Urinary bladder (tissue), 4 donors: Measurements from ENCODE around the gene TMEM214. TPM values are rescaled to one million over a fixed set of nuclear protein-coding genes. Genes with fewer than 3 reads are reported as not detected.
"Not testable (repeated sequence)": the region's sequence is repeated elsewhere in the genome, so short reads cannot be mapped to it uniquely, and the experiment has no call there.

Source experiments
- DNase-seq: peaks from one replicate; pipeline ENCODE4 v3.0.0-alpha.2; 2015; ENCODE audit errors: extremely low spot score
- H3K27ac ChIP-seq: one replicate; pipeline ENCODE4 v1.5.1; 2013; ENCODE audit warnings: low read depth, mild to moderate bottlenecking, moderate library complexity
- H3K36me3 ChIP-seq: one replicate; pipeline ENCODE4 v1.6.1; 2013; ENCODE audit warnings: mild to moderate bottlenecking, moderate library complexity; ENCODE audit not compliant: insufficient read depth
- H3K4me1 ChIP-seq: one replicate; pipeline ENCODE4 v1.6.1; 2013; ENCODE audit warnings: mild to moderate bottlenecking, moderate library complexity; ENCODE audit not compliant: insufficient read depth
- H3K4me3 ChIP-seq: one replicate; pipeline ENCODE4 v1.5.1; 2013; ENCODE audit warnings: low read depth, low read length
- WGBS: extraction: QIAGEN DNeasy Blood & Tissue Kit; methylation state at CpG from one replicate; pipeline ENCODE4 v1.1.7; 2013; 5-methylcytosine and 5-hydroxymethylcytosine counted together
- polyA plus RNA-seq: library from polyadenylated mRNA; stranded (reverse); fragments of 200-250 nt; gene quantifications from one replicate; pipeline ENCODE4 v1.2.3, GENCODE V29; 2013
- total RNA-seq: library from RNA; depleted of rRNA; stranded (reverse); fragments of >200 nt; gene quantifications from one replicate; pipeline ENCODE4 v1.2.3, GENCODE V29; 2014
- donor health status: healthy with polysubstance abuse.
- donor health status: healthy.

Gene TMEM214
- total and polyA plus RNA-seq, 2 donors = 49.8 to 54.4 TPM

DNA sequence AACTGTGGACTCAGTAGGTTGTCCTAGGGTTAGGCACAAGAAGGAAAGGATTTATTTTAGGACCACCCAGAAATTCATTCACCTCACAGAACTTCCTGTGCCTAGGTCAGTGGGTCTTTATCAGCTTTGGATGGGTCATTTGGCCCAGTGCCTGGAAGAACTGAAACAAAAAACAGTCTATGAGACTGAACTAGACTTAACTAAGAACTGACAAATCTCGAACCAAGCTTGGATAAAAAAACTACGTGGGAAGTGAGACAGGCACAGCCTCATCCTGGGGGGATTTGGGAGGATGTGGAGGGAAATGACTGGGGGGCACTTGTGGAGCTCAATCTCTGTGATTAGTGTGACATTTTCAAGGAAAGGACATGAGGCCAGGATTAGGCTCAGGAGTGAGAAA, 41.0 kb downstream of the TMEM214 start:
- DNase-seq = no peak
- no peaks in the 10 kb centered on the region for H3K36me3 ChIP-seq
- no peaks in the 10 kb centered on the region for H3K4me1 ChIP-seq
- peak overlapping the region; percentile 67 for H3K27ac ChIP-seq
- no peak overlapping the region for H3K4me3 ChIP-seq
- 13% methylated on average over 2 of the region's 2 CpGs for WGBS

DNA sequence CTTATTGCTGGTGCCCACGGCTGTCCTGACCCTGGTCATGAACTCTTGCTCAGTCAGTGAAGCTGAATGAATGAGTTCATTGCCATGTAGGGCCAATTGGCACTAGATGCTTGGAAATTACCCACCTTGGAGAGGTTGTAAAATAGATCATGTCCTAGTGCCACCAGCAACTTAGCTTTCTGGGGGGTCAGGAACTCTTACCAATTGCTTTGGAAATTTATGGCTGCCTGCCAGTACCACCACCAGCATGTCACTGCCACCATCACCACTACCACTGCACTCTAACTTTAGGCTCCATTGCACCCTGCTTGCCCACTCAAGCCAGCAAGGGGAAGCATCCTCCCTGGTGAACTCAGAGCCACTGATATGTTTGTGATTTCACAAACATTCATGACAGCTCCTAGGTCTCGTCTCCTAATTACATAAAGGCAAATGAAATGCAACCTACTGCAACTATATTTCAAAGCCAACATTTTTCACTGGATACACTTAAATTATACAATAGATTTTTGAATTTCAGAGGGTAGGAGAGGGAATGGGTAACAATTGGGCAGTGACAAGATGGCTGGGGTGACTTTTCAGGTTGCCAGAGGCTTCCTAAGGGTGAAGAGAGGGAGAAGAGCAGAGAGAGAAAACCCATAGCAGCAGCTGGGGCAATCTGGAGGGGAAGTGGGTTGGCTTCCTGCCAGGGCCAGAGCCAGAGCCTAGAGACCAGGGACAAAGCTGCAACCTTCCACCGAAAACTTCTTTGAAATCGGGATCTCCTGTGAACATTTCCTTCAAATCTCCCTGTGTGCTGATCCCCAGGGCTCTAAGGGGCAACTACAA, 42.2 kb downstream of the TMEM214 start:
- whole genome bisulfite sequencing = 36% methylated on average over 4 of the region's 4 CpGs
- no peaks in the 10 kb centered on the region for H3K4me1 ChIP-seq

DNA sequence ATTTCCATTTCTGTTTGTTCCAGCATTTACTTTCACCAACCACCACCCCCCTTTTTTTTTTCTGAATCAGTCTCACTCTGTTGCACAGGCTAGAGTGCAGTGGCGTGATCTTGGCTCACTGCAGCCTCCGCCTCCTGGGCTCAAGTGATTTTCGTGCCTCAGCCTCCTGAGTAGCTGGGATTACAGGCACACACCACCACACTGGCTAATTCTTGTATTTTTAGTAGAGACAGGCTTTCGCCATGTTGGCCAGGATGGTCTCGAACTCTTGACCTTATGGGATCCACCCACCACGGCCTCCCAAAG, 42.8 kb downstream of the TMEM214 start:
- not testable (repeated sequence) for H3K4me1 ChIP-seq, DNase-seq, H3K27ac ChIP-seq, H3K4me3 ChIP-seq, H3K36me3 ChIP-seq
- 65% methylated on average over 6 of the region's 6 CpGs for WGBS

More for the DNA sequence above, 42.2 kb downstream of the TMEM214 start:
- DNase-seq = no peak
- Histone ChIP-seq H3K4me3 (no peak overlapping the region), H3K36me3 (no peaks in the 10 kb centered on the region), H3K27ac (no peak overlapping the region)

DNA sequence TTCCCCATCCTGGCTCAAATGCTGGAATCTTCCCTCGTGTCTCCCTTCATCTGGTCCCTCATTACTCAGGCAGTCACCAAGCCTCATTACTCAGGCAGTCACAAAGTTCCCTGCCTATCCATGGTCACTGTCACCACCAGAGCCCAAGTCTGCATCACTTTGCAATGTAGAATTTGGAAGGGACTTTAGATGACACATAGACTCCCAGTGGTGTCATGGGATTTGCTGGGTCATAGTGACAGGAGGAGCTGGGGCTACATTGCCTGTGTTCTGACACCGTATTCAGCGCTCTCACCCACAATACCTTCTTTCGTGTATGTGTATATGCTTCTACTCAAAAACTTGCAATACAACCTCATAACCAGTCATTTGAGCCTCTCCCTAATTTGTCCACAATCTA, 43.6 kb downstream of the TMEM214 start:
- Histone ChIP-seq H3K4me1 (no peaks in the 10 kb centered on the region), H3K27ac (no peak overlapping the region), H3K4me3 (no peak overlapping the region), H3K36me3 (no peaks in the 10 kb centered on the region)
- 82% methylated on average over 4 of the region's 4 CpGs for WGBS
- no peak for DNase-seq

DNA sequence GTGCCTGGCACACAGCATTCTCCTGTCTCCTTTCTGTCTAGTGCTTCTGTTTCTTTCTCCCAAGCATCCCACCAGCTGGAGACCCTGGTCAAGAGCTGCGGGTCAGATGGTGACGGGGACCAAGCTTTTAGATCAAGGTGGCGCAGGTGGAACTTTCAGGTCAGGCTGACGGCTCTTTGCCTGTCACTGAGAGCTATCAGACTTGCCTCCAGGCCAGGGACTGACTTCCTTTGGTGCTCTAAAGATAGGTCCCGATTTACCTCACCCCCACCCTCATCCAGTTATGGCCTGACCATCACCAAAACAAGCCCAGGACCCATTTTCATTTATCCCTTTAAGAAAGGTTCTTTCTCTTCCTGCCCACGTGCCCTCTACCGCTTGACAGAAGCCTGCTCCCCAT, 44.5 kb downstream of the TMEM214 start:
- H3K4me1 ChIP-seq = no peaks in the 10 kb centered on the region
- DNase-seq = no peak
- H3K27ac ChIP-seq = no peak overlapping the region
- no peaks in the 10 kb centered on the region for H3K36me3 ChIP-seq
- H3K4me3 ChIP-seq = no peak overlapping the region
- WGBS = 62% methylated on average over 7 of the region's 7 CpGs

DNA sequence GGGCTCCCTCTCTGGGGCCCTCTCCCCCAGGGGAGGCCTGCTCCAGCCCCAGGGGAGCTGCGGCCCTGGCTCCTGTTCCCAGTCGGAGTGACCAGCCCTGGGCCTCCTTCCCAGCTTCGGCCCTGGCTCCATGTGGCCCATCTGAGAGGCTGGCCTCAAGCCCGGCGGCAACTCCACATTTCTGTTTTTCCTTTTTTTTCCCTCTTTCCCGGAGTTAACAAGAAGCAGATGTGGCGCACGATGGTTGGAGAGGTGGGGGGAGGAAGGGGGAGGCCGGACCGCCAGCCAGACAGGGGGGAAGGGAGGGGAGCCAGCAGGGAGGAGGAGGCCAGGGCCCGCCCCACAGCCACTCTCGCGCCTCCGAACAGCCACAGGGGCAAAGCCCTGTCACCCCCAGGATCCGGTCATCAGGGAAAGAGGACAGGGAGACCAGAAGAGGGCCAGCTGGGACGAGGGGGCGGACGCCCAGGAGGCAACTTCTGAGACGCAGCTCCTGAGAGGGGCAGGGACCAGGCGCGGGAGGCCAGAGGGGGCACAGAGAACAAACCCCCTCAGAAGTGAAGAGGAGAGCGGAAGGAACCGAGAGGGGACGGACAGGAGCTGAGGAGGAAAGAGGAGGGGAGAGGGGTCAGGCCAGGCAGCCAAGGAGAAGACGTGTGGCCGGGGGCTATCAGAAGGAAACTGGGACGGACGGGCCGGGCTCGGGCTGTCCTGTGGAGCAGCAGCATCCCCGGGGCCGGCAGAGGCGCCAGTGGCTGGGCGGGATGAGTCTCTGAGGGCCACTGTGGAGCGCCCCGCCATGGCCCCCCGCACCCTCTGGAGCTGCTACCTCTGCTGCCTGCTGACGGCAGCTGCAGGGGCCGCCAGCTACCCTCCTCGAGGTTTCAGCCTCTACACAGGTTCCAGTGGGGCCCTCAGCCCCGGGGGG, 45.8 kb downstream of the TMEM214 start, which contains the start of gene EMILIN1:
EMILIN1 (plus strand) TSS at position 349 of the 928 bp plus-strand sequence; CDS start at position 800, 451 bp downstream.
- H3K27ac ChIP-seq = peak within 1 kb of the TSS; percentile 76
- DNase-seq = peak; percentile 85
- 13% methylated on average over 41 of the region's 41 CpGs for WGBS
- H3K4me3 ChIP-seq = peak within 1 kb of the TSS; percentile 63
- H3K4me1 ChIP-seq = no peaks in the 10 kb centered on the region
- no peaks in the 10 kb centered on the region for H3K36me3 ChIP-seq

DNA sequence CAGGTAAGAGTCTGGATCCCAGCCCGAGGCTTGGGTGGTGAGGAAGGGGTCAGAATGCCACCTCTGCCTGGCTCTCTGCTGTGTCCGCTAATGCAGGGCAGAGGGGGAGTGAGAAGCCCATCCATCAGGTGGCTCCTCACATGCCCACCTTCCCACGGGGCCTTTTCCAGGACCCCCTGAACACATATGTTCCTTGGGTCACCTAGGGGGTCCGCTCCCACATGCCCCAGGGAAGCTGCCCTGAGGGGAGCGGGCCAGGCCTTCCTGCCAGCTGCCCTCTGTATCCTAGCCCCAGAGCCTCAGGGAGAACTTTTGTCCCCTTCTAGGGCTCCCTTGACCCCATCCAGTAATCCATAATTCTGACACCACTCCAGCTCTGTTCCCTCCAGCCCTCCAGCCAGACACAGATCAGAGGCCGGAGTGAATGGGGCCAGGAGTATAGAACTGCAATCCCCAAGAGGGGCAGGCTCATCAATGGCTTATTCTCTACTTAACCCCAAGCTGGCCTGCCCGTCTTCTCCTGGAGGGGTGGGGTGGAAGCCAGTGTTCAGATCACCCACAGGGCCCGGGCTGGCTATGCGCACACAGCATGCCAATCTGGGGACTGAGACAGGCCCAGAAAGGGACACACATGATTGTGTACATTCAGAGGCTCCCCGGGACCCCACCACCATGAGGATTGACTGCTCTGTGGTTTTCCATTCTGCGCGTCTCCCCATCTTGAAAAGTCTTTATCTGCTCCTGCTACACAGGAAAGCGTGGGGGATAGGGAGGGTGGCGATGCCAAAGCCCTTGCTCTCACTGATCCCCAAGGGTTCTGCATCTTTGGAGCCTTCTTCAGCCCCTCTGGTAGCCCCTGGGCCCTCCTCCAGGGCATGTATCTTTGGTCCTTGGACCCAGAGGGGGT, 46.7 kb downstream of the TMEM214 start:
- H3K4me1 ChIP-seq = no peaks in the 10 kb centered on the region
- no peaks in the 10 kb centered on the region for H3K36me3 ChIP-seq
- no peak for DNase-seq
- H3K27ac ChIP-seq = peak overlapping the region; percentile 76
- H3K4me3 ChIP-seq = peak overlapping the region; percentile 63
- 23% methylated on average over 14 of the region's 14 CpGs for WGBS

DNA sequence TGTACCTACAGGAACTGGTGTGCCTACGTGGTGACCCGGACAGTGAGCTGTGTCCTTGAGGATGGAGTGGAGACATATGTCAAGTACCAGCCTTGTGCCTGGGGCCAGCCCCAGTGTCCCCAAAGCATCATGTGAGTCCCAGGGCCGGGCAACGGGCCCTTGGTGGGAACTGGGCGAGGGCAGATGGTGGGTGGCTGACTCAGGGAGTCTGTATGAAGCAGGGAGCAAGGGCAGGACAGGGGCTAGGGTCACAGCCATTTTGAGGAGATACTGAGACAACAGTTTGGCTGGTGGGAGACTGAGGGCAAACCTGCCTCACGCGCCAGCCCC, 47.3 kb downstream of the TMEM214 start:
- Histone ChIP-seq H3K27ac (no peak overlapping the region), H3K4me3 (peak overlapping the region; percentile 63), H3K36me3 (no peaks in the 10 kb centered on the region), H3K4me1 (no peaks in the 10 kb centered on the region)
- 36% methylated on average over 7 of the region's 7 CpGs for WGBS
- no peak for DNase-seq

DNA sequence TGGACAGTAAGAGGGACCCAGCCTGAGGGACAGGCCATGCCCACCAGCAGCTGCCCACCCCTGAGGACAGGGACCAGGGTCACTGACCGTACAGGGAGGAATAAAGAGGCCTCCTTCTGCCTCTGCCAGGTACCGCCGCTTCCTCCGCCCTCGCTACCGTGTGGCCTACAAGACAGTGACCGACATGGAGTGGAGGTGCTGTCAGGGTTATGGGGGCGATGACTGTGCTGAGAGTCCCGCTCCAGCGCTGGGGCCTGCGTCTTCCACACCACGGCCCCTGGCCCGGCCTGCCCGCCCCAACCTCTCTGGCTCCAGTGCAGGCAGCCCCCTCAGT, 47.8 kb downstream of the TMEM214 start:
- no peaks in the 10 kb centered on the region for H3K36me3 ChIP-seq
- peak overlapping the region; percentile 11 for H3K27ac ChIP-seq
- no peak for DNase-seq
- no peaks in the 10 kb centered on the region for H3K4me1 ChIP-seq
- WGBS = 46% methylated on average over 14 of the region's 14 CpGs
- H3K4me3 ChIP-seq = peak overlapping the region; percentile 63

DNA sequence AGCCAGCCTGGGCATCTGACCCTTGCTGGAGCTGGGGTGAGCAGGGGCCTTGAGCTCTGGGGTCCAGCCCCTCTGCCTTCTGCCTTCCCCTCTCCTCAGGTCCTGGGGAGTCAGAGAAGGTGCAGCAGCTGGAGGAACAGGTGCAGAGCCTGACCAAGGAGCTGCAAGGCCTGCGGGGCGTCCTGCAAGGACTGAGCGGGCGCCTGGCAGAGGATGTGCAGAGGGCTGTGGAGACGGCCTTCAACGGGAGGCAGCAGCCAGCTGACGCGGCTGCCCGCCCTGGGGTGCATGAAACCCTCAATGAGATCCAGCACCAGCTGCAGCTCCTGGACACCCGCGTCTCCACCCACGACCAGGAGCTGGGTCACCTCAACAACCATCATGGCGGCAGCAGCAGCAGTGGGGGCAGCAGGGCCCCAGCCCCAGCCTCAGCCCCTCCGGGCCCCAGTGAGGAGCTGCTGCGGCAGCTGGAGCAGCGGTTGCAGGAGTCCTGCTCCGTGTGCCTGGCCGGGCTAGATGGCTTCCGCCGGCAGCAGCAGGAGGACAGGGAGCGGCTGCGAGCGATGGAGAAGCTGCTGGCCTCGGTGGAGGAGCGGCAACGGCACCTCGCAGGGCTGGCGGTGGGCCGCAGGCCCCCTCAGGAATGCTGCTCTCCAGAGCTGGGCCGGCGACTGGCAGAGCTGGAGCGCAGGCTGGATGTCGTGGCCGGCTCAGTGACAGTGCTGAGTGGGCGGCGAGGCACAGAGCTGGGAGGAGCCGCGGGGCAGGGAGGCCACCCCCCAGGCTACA, 49.4 kb downstream of the TMEM214 start:
- 81% methylated on average over 38 of the region's 38 CpGs for WGBS
- no peaks in the 10 kb centered on the region for H3K36me3 ChIP-seq
- H3K4me3 ChIP-seq = no peak overlapping the region
- no peak overlapping the region for H3K27ac ChIP-seq
- DNase-seq = no peak
- peaks cover 1% of the 10 kb centered on the region for H3K4me1 ChIP-seq

DNA sequence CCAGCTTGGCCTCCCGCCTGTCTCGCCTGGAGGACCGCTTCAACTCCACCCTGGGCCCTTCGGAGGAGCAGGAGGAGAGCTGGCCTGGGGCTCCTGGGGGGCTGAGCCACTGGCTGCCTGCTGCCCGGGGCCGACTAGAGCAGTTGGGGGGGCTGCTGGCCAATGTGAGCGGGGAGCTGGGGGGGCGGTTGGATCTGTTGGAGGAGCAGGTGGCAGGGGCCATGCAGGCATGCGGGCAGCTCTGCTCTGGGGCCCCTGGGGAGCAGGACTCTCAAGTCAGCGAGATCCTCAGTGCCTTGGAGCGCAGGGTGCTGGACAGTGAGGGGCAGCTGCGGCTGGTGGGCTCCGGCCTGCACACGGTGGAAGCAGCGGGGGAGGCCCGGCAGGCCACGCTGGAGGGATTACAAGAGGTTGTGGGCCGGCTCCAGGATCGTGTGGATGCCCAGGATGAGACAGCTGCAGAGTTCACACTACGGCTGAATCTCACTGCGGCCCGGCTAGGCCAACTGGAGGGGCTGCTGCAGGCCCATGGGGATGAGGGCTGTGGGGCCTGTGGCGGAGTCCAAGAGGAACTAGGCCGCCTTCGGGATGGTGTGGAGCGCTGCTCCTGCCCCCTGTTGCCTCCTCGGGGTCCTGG, 50.1 kb downstream of the TMEM214 start:
- no peaks in the 10 kb centered on the region for H3K36me3 ChIP-seq
- H3K27ac ChIP-seq = no peak overlapping the region
- WGBS = 79% methylated on average over 27 of the region's 27 CpGs
- no peak overlapping the region for H3K4me3 ChIP-seq
- DNase-seq = no peak
- H3K4me1 ChIP-seq = peaks cover 1% of the 10 kb centered on the region

DNA sequence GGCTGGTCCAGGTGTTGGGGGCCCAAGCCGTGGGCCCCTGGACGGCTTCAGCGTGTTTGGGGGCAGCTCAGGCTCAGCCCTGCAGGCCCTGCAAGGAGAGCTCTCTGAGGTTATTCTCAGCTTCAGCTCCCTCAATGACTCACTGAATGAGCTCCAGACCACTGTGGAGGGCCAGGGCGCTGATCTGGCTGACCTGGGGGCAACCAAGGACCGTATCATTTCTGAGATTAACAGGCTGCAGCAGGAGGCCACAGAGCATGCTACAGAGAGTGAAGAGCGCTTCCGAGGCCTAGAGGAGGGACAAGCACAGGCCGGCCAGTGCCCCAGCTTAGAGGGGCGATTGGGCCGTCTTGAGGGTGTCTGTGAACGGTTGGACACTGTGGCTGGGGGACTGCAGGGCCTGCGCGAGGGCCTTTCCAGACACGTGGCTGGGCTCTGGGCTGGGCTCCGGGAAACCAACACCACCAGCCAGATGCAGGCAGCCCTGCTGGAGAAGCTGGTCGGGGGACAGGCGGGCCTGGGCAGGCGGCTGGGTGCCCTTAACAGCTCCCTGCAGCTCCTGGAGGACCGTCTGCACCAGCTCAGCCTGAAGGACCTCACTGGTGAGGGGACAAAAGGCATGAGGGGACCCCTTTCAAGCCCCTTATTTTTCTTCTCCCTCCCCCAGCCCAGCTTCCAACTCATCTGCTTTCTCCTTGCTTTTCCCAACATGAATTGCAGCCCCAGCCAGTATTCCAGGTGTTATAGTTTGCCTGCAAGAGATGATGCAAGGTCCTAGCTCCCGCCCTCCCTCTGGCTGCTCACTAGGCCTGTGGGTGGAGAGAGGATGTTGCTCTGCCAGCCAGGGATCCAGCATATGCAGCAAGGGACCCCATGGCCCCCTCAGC, 50.9 kb downstream of the TMEM214 start:
- Histone ChIP-seq H3K27ac (no peak overlapping the region), H3K4me1 (peaks cover 1% of the 10 kb centered on the region), H3K36me3 (no peaks in the 10 kb centered on the region), H3K4me3 (no peak overlapping the region)
- no peak for DNase-seq
- WGBS = 75% methylated on average over 20 of the region's 20 CpGs
